Measurements from ENCODE around the gene RARRES2. TPM values are rescaled to one million over a fixed set of nuclear protein-coding genes. Genes with fewer than 3 reads are reported as not detected.

The RARRES2 gene
- total and polyA plus RNA-seq, 2 of the 13 experiments (the other 11 are each of a cell fraction or from before 2014, with no cell fraction given) = 134 to 172 TPM

DNA sequence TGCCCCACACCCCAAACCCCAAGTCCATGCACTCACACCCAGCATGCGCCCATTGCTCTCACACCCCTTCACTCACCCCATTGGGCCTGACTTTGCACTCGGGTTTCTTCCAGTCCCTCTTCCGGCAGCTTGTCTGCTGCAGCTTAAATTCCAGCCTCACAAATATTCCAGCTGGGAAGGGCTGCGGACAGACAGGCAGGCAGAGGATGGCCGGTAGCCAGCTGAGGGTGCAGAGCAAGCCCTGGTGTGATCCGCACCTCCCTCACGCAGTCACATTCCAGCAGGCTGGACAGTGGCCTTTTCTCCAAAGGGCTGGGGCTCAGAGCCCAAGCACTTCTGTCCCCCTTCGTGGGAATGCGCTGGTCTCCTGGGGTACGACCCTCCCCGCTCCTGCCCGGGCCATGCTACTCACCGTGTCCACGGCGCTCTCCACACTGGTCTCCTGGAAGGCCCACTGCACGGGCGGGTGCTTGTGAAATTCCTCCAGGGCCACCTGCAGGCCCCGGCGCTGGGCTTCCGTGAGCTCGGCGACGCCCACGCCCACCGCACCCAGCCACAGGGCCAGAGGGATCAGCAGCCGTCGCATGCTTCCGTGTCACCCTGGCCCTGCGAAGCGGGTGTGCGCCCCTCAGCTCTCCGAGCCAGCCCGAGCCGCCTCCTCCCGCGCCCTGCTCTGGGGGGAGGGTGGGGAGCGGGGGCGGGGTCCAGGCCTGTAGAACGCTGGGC is 1.2 kb downstream of the RARRES2 start (continued):
- TF ChIP-seq LCORL (IDR thresholded peaks at IDR 0.05) (no peak), LCORL (CRISPR knock-in tag; IDR thresholded peaks at IDR 0.05) (peak; percentile 65), KDM6A (CRISPR knock-in tag; IDR thresholded peaks at IDR 0.05; ENCODE audit: low read depth) (no peak), ZKSCAN5 (CRISPR knock-in tag; IDR thresholded peaks at IDR 0.05) (peak; percentile 21; the same call in 1 of the 2 replicates), SNRNP70 (IDR thresholded peaks at IDR 0.05; ENCODE audit: low read depth, low read length) (no peak), ZBTB21 (CRISPR knock-in tag; IDR thresholded peaks at IDR 0.05) (no peak), BCL6 (CRISPR knock-in tag; IDR thresholded peaks at IDR 0.05) (peak; percentile 23; the same call in 1 of the 2 replicates), CENPX (CRISPR knock-in tag; IDR thresholded peaks at IDR 0.05) (no peak), HNRNPK (IDR thresholded peaks at IDR 0.05; ENCODE audit: low read depth, low read length, poor library complexity, severe bottlenecking) (no peak), ZNF44 (CRISPR knock-in tag; IDR thresholded peaks at IDR 0.05) (no peak), ZNF10 (CRISPR knock-in tag; IDR thresholded peaks at IDR 0.05; ENCODE audit: borderline replicate concordance, low read depth) (no peak), NPAS2 (CRISPR knock-in tag; IDR thresholded peaks at IDR 0.05; ENCODE audit: borderline replicate concordance) (no peak), ZNF484 (CRISPR knock-in tag; IDR thresholded peaks at IDR 0.05; ENCODE audit: borderline replicate concordance, low read depth) (no peak), ZNF101 (CRISPR knock-in tag; IDR thresholded peaks at IDR 0.05; ENCODE audit: borderline replicate concordance, low read depth) (no peak), ZNF772 (CRISPR knock-in tag; IDR thresholded peaks at IDR 0.05) (peak; percentile 39; the same call in 1 of the 2 replicates), ZNF274 (CRISPR knock-in tag; IDR thresholded peaks at IDR 0.05) (0 out of 2 replicates have a peak, but pooled peaks have one; percentile 53), ZNF543 (CRISPR knock-in tag; IDR thresholded peaks at IDR 0.05) (no peak)
- TF ChIP-seq, protein P1, sequence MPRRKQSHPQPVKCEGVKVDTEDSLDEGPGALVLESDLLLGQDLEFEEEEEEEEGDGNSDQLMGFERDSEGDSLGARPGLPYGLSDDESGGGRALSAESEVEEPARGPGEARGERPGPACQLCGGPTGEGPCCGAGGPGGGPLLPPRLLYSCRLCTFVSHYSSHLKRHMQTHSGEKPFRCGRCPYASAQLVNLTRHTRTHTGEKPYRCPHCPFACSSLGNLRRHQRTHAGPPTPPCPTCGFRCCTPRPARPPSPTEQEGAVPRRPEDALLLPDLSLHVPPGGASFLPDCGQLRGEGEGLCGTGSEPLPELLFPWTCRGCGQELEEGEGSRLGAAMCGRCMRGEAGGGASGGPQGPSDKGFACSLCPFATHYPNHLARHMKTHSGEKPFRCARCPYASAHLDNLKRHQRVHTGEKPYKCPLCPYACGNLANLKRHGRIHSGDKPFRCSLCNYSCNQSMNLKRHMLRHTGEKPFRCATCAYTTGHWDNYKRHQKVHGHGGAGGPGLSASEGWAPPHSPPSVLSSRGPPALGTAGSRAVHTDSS (CRISPR knock-in tag; conservative IDR thresholded peaks at IDR 0.05) = no peak
- TF ChIP-seq, protein P2, sequence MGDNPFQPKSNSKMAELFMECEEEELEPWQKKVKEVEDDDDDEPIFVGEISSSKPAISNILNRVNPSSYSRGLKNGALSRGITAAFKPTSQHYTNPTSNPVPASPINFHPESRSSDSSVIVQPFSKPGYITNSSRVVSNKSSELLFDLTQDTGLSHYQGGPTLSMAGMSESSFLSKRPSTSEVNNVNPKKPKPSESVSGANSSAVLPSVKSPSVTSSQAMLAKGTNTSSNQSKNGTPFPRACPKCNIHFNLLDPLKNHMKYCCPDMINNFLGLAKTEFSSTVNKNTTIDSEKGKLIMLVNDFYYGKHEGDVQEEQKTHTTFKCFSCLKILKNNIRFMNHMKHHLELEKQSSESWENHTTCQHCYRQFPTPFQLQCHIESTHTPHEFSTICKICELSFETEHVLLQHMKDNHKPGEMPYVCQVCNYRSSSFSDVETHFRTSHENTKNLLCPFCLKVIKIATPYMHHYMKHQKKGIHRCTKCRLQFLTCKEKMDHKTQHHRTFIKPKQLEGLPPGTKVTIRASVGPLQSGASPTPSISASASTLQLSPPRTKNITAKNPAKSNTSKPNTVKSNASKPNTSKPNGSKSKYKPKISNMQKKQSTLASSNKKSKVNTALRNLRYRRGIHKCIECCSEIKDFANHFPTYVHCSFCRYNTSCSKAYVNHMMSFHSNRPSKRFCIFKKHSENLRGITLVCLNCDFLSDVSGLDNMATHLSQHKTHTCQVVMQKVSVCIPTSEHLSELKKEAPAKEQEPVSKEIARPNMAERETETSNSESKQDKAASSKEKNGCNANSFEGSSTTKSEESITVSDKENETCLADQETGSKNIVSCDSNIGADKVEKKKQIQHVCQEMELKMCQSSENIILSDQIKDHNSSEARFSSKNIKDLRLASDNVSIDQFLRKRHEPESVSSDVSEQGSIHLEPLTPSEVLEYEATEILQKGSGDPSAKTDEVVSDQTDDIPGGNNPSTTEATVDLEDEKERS (CRISPR knock-in tag; IDR thresholded peaks at IDR 0.05) = no peak
- TF ChIP-seq, protein P3, sequence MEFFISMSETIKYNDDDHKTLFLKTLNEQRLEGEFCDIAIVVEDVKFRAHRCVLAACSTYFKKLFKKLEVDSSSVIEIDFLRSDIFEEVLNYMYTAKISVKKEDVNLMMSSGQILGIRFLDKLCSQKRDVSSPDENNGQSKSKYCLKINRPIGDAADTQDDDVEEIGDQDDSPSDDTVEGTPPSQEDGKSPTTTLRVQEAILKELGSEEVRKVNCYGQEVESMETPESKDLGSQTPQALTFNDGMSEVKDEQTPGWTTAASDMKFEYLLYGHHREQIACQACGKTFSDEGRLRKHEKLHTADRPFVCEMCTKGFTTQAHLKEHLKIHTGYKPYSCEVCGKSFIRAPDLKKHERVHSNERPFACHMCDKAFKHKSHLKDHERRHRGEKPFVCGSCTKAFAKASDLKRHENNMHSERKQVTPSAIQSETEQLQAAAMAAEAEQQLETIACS (CRISPR knock-in tag; IDR thresholded peaks at IDR 0.05) = 0 out of 2 replicates have a peak, but pooled peaks have one; percentile 32
- TF ChIP-seq, protein P4, sequence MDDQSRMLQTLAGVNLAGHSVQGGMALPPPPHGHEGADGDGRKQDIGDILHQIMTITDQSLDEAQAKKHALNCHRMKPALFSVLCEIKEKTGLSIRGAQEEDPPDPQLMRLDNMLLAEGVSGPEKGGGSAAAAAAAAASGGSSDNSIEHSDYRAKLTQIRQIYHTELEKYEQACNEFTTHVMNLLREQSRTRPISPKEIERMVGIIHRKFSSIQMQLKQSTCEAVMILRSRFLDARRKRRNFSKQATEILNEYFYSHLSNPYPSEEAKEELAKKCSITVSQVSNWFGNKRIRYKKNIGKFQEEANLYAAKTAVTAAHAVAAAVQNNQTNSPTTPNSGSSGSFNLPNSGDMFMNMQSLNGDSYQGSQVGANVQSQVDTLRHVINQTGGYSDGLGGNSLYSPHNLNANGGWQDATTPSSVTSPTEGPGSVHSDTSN (CRISPR knock-in tag; IDR thresholded peaks at IDR 0.05; ENCODE audit: borderline replicate concordance) = no peak

All from HepG2 (cell line).